T-helper 17 cell (primary cell): Measurements from ENCODE around the gene IL17A. TPM values are rescaled to one million over a fixed set of nuclear protein-coding genes. Genes with fewer than 3 reads are reported as not detected.

ENCODE experiments used
- ATAC-seq: fragments of 150-1000 bp; cut with Tn5 transposase; 2 replicates; pipeline ENCODE4 v1.10.0; 2021; ENCODE audit warnings: mild to moderate bottlenecking, moderate library complexity
- DNase-seq, 3 donors: peaks; one replicate each; pipeline versions ENCODE4 v3.0.0 to v3.0.0-alpha.2; 2020 to 2021
- H3K9me3 ChIP-seq: one replicate; pipeline ENCODE4 v1.7.0; 2013; ENCODE audit warnings: low read length, mild to moderate bottlenecking; ENCODE audit not compliant: control insufficient read depth, poor library complexity, severe bottlenecking
- H3K27ac Mint-ChIP-seq: one replicate; pipeline ENCODE4 v1.8.0; 2022; ENCODE audit warnings: mild to moderate bottlenecking, moderate library complexity, mixed read lengths
- H3K27me3 Mint-ChIP-seq: one replicate; pipeline ENCODE4 v1.8.0; 2022; ENCODE audit warnings: mixed read lengths
- H3K36me3 Mint-ChIP-seq: one replicate; pipeline ENCODE4 v1.8.0; 2022; ENCODE audit warnings: low read depth, mixed read lengths
- H3K4me1 Mint-ChIP-seq: one replicate; pipeline ENCODE4 v1.8.0; 2022; ENCODE audit warnings: mild to moderate bottlenecking, mixed read lengths
- H3K4me3 Mint-ChIP-seq: one replicate; pipeline ENCODE4 v1.8.0; 2022; ENCODE audit warnings: mild to moderate bottlenecking, moderate library complexity, mixed read lengths
- total RNA-seq, 4 donors: library from RNA in 2 of 4; stranded (reverse) in 2 of 4; gene quantifications; one replicate each; pipeline ENCODE4 v1.2.3 and lab custom pipeline; 2022 to 2026

IL17A gene
- total RNA-seq (under 1 TPM; 0.50 to 0.68 TPM), total RNA-seq (lab: John Stamatoyannopoulos, UW) (0 to 0.98 reads per million in 2 donors)

GRCh38 chr6:52186075-52186474 lies at the start of gene IL17A:
IL17A (plus strand) TSS chr6:52186375; CDS start chr6:52186432, 57 bp downstream.
- no peaks in the 10 kb centered on the region for H3K36me3 Mint-ChIP-seq
- no peaks in the 10 kb centered on the region for H3K9me3 ChIP-seq
- peaks cover 23% of the 10 kb centered on the region for H3K27me3 Mint-ChIP-seq
- ATAC-seq (peak; percentile 18), DNase-seq (no peak)
- H3K4me1 Mint-ChIP-seq, result peaks cover 21% of the 10 kb centered on the region
- peak within 1 kb of the TSS; percentile 76 for H3K4me3 Mint-ChIP-seq
- no peak within 1 kb of the TSS for H3K27ac Mint-ChIP-seq

DNA sequence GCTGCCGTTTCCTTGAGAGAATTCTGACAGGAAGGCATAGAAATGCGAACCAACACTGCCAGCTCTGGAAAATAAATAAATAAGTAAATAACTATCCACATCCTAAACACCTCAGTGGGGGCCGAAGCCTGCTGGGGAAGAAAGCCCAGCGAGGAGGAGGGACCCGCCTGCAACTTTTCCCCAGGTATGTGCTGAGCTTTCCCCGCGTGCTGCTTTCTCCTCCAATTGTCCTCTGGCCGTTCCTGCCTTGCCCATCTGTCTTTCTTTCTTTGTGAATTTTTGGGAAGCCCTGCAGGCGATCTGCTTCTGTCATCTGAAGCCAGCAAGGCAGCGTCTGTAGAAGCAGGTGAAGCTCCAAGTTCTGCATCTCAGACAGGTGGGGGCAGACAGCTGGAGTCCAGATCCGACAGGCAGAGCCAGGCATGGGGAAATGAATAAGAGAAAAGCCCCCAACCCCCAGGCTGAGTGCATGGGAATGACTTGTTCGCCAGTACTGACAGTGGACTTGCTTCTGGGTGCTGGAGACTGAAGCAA lies 49.2 kb upstream of the IL17A start:
- H3K36me3 Mint-ChIP-seq, result peaks cover 2% of the 10 kb centered on the region

DNA sequence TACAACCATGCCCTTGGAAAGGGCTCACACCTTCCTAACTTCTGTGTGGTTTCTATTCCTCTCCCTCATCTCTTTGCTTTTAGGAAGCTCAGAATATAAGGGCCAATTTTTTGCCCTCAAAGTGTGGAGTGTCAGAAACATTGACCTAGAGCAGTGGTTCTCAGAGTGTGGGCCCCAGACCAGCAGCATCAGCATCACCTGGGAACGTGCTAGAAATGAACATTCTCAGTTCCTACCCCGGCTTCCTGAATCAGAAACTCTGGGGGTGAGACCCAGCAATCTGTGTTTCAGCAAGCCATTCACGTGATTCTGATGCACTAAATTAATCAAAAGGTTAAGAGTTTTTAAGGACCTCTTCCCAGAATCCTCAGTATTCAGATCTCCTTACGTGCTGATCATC lies 47.9 kb upstream of the IL17A start:
- ATAC-seq, result no peak
- Mint-ChIP-seq H3K36me3 (no peaks in the 10 kb centered on the region), H3K27me3 (peaks cover 42% of the 10 kb centered on the region), H3K27ac (no peak overlapping the region), H3K4me1 (peaks cover 12% of the 10 kb centered on the region), H3K4me3 (no peak overlapping the region)
- DNase-seq, result no peak
- H3K9me3 ChIP-seq, result no peaks in the 10 kb centered on the region

More for the DNA sequence above, 49.2 kb upstream of the IL17A start:
- peaks cover 12% of the 10 kb centered on the region for H3K4me1 Mint-ChIP-seq
- no peaks in the 10 kb centered on the region for H3K9me3 ChIP-seq
- H3K27me3 Mint-ChIP-seq, result peaks cover 32% of the 10 kb centered on the region
- H3K4me3 Mint-ChIP-seq, result no peak overlapping the region
- no peak overlapping the region for H3K27ac Mint-ChIP-seq
- ATAC-seq (no peak), DNase-seq (no peak)

DNA sequence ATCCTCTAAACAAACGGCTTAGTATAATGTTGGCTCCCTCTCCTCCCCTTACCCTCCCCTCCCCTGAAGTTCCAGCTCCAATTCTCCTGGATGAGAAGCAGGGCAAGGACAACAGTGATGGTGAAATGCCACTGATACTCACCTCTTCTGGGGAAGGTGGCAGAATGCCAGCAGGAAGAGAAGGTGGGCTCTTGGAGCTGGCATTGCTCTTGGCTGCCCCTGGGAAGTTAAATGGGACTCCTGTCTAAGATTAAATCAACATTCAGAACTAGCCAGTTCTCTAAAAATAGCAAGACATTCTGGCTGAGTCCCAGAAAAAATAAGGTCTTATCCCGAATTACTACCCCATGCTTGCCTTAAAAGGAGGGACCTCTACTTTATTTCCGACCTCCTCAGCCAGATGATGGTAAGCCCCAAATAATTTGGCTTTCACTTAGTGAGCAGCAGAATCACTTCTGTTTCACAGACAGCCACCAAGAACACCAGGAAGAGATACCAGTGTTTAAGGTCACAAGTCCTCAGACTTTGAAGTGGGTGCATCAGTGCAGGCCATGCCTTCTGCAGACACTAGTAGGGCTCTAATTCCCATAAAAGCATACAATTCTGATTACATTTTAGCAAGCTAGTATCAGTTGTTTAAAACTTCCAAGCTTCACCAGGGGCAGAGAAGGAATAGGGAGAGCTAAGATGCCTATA lies 46.0 kb upstream of the IL17A start:
- DNase-seq, result no peak
- Mint-ChIP-seq H3K27me3 (peaks cover 59% of the 10 kb centered on the region), H3K36me3 (no peaks in the 10 kb centered on the region), H3K27ac (no peak overlapping the region), H3K4me3 (no peak overlapping the region), H3K4me1 (peaks cover 8% of the 10 kb centered on the region)
- H3K9me3 ChIP-seq, result no peaks in the 10 kb centered on the region
- no peak for ATAC-seq

DNA sequence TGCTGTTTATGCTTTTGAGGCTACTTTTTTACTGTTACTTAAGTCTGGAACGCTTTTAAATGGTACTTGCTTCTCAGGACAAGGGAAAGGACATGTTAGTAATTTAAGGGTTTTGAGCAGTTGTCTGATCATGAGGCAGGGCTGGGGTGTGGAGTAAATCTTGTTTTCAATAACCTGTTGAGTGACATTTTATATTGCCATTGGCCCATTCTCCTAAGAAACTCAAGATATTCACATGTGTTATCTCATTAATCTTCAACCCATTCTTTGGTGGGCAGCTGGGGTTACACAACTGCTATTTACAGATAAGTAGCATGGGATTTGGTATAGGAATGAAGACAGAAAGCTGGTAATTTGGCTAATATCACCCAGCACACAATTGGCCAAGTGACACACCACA lies 44.6 kb upstream of the IL17A start:
- DNase-seq (no peak), ATAC-seq (no peak)
- Mint-ChIP-seq H3K36me3 (no peaks in the 10 kb centered on the region), H3K27me3 (peaks cover 55% of the 10 kb centered on the region), H3K4me1 (peaks cover under 1% of the 10 kb centered on the region), H3K4me3 (no peak overlapping the region), H3K27ac (no peak overlapping the region)
- H3K9me3 ChIP-seq, result no peaks in the 10 kb centered on the region

GRCh38 chr6:52142556-52142955 lies 43.6 kb upstream of the IL17A start:
- H3K36me3 Mint-ChIP-seq, result no peaks in the 10 kb centered on the region
- no peak for ATAC-seq
- no peak overlapping the region for H3K27ac Mint-ChIP-seq
- no peaks in the 10 kb centered on the region for H3K4me1 Mint-ChIP-seq
- H3K4me3 Mint-ChIP-seq, result no peak overlapping the region
- DNase-seq, result no peak
- H3K9me3 ChIP-seq, result no peaks in the 10 kb centered on the region
- H3K27me3 Mint-ChIP-seq, result peaks cover 59% of the 10 kb centered on the region

DNA sequence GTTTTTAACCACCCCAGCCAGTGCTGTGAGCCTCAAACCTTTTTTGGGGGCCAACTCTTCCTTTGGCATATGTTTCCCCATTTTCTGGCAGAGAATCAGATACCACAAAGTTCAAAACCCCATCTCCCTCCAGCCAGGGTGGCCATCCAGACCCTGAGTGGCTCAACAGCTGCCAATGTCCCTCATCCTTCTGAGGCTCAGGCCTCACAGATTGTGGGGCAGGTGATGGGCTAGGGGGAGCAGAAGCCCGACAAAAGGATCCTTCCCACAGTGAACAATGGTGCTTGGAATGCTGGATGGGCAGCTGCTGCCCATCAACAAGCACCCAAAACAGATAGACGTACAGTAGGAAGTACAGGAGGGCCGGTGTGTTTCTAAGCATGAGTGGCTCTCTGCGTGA lies 42.6 kb upstream of the IL17A start:
- Mint-ChIP-seq H3K27ac (no peak overlapping the region), H3K27me3 (peaks cover 55% of the 10 kb centered on the region), H3K4me3 (no peak overlapping the region), H3K4me1 (no peaks in the 10 kb centered on the region), H3K36me3 (no peaks in the 10 kb centered on the region)
- ATAC-seq (no peak), DNase-seq (no peak)
- H3K9me3 ChIP-seq, result no peaks in the 10 kb centered on the region

DNA sequence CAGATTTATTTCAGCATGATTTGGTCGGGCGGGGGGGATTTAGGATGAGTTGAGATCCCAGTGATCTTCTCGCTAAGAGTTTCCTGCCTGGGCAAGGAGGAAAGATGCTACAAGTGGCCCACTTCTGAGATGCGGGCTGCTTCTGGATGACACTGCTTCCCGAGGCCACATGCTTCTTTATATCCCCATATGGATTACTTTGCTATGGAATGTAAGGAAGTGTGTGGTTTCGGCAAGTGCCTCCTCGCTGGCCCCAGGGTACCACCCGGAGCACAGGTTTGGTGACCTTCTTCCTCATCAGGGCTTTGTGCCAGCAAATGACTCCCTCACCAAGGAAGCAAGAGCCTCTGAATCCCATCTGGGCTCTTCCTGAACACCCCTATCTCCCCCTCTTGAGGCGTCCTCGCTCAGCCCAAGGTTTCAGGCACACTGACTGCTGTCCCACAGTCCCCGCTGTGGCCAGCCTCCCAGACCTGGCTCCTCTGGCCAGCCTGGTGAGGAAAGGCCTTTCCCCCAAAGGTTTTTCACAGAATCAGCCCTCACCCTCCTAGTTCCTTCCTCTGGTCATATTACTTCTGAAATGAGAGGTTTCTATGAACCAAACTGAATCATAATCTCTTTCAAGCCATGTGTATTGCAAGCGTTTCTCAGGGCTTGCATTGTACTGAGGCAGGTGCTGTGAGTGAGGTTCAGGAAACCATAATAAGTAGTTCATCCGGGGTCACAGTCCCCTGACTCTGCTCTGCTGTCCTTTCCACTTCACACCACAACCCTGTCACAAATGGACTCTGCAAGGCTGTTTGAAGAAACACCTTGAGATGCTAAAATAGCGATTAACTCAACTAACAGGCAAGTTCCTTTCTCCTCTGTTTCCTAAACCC lies 41.7 kb upstream of the IL17A start:
- Mint-ChIP-seq H3K36me3 (no peaks in the 10 kb centered on the region), H3K4me1 (no peaks in the 10 kb centered on the region), H3K27ac (no peak overlapping the region), H3K4me3 (no peak overlapping the region), H3K27me3 (peaks cover 59% of the 10 kb centered on the region)
- no peaks in the 10 kb centered on the region for H3K9me3 ChIP-seq
- ATAC-seq, result no peak
- no peak for DNase-seq

GRCh38 chr6:52146851-52147445 lies 39.2 kb upstream of the IL17A start:
- Mint-ChIP-seq H3K27ac (no peak overlapping the region), H3K36me3 (no peaks in the 10 kb centered on the region), H3K27me3 (peaks cover 59% of the 10 kb centered on the region), H3K4me1 (peaks cover 2% of the 10 kb centered on the region), H3K4me3 (no peak overlapping the region)
- ATAC-seq, result no peak
- DNase-seq, result no peak
- H3K9me3 ChIP-seq, result no peaks in the 10 kb centered on the region

GRCh38 chr6:52149076-52149475 lies 37.1 kb upstream of the IL17A start:
- H3K4me3 Mint-ChIP-seq, result no peak overlapping the region
- peaks cover 8% of the 10 kb centered on the region for H3K4me1 Mint-ChIP-seq
- H3K27me3 Mint-ChIP-seq, result peaks cover 55% of the 10 kb centered on the region
- H3K9me3 ChIP-seq, result no peaks in the 10 kb centered on the region
- DNase-seq (no peak), ATAC-seq (no peak)
- H3K36me3 Mint-ChIP-seq, result no peaks in the 10 kb centered on the region
- H3K27ac Mint-ChIP-seq, result no peak overlapping the region

GRCh38 chr6:52149949-52150348 lies 36.2 kb upstream of the IL17A start:
- peaks cover 8% of the 10 kb centered on the region for H3K4me1 Mint-ChIP-seq
- H3K36me3 Mint-ChIP-seq, result no peaks in the 10 kb centered on the region
- DNase-seq, result no peak
- ATAC-seq, result no peak
- H3K27ac Mint-ChIP-seq, result no peak overlapping the region
- no peak overlapping the region for H3K4me3 Mint-ChIP-seq
- H3K9me3 ChIP-seq, result no peaks in the 10 kb centered on the region
- peaks cover 47% of the 10 kb centered on the region for H3K27me3 Mint-ChIP-seq

- Mint-ChIP-seq H3K27me3 (peaks cover 54% of the 10 kb centered on the region), H3K4me1 (peaks cover 19% of the 10 kb centered on the region), H3K4me3 (no peak overlapping the region), H3K27ac (no peak overlapping the region), H3K36me3 (no peaks in the 10 kb centered on the region)
- no peaks in the 10 kb centered on the region for H3K9me3 ChIP-seq
- ATAC-seq (no peak), DNase-seq (no peak)
Observed at GRCh38 chr6:52152070-52152423, 34.1 kb upstream of the IL17A start.

GRCh38 chr6:52152711-52153160 lies 33.4 kb upstream of the IL17A start:
- Mint-ChIP-seq H3K27ac (no peak overlapping the region), H3K27me3 (peaks cover 49% of the 10 kb centered on the region), H3K4me1 (peaks cover 19% of the 10 kb centered on the region), H3K36me3 (no peaks in the 10 kb centered on the region), H3K4me3 (no peak overlapping the region)
- ATAC-seq (no peak), DNase-seq (no peak)
- H3K9me3 ChIP-seq, result no peaks in the 10 kb centered on the region
